GM12891 (cell line): ENCODE results near the gene PDGFRA.

ENCODE experiments used
- PAX5 ChIP-seq: IDR thresholded peaks from 2 replicates; pipeline ENCODE4 v1.6.1; 2011; ENCODE audit warnings: low read length, moderate library complexity, mild to moderate bottlenecking; ENCODE audit not compliant: insufficient read depth, severe bottlenecking
- POLR2A ChIP-seq: IDR thresholded peaks from 2 replicates; pipeline ENCODE4 v1.6.1; 2011; ENCODE audit warnings: low read depth, low read length, control low read depth
- POLR2AphosphoS5 ChIP-seq: IDR thresholded peaks from 2 replicates; pipeline ENCODE4 v1.6.1; 2011; ENCODE audit warnings: low read depth, low read length, control low read depth
- POU2F2 ChIP-seq: IDR thresholded peaks from 2 replicates; pipeline ENCODE4 v1.6.1; 2011; ENCODE audit warnings: low read depth, mild to moderate bottlenecking, control low read depth, low read length, moderate library complexity
- SPI1 ChIP-seq: IDR thresholded peaks from 2 replicates; pipeline ENCODE4 v1.6.1; 2011; ENCODE audit warnings: low read depth, low read length, control low read depth
- TAF1 ChIP-seq: IDR thresholded peaks from 2 replicates; pipeline ENCODE4 v1.6.1; 2011; ENCODE audit warnings: low read depth, low read length, control low read depth

DNA sequence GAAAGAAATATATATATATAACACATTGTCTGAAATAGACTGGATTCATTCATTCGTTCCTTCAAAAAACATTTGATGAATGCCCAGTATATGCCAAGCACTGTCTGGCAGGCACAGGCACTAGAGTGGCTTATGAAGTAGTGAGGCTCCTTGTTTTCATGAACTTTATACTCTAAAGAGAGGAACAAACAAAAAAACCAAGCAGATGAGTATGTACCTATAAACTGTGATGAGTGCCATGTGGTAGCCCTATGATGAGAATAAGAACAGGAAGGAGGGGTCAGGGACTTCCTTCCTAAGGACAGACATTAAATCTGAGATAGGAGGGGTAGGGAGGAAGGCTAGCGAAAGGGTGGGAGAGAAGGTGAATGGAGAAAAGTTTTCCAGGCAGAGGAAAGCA is 19.5 kb upstream of the PDGFRA start:
- TF ChIP-seq POLR2AphosphoS5: no peak
- TF ChIP-seq POLR2A: no peak
- TF ChIP-seq TAF1: no peak
- no peak for TF ChIP-seq POU2F2
- TF ChIP-seq PAX5: no peak
- no peak for TF ChIP-seq SPI1
